Esophagus (tissue), 2 donors: ENCODE measurements around the gene ZNF195. TPM values are rescaled to one million over a fixed set of nuclear protein-coding genes. Genes with fewer than 3 reads are reported as not detected.

Experiments
- H3K27ac ChIP-seq, 2 donors: one replicate each; pipeline ENCODE4 v1.5.1; 2013; ENCODE audit warnings: low read depth in 2 of 2, mild to moderate bottlenecking in 2 of 2, inconsistent platforms in 1 of 2, low read length in 1 of 2, moderate library complexity in 1 of 2
- H3K27me3 ChIP-seq, 2 donors: one replicate each; pipeline ENCODE4 v1.6.1; 2013; ENCODE audit warnings: low read length in 2 of 2, control low read depth in 1 of 2, mild to moderate bottlenecking in 1 of 2; ENCODE audit not compliant: insufficient read depth in 2 of 2, control insufficient read depth in 1 of 2
- H3K36me3 ChIP-seq, 2 donors: one replicate each; pipeline ENCODE4 v1.6.1; 2013; ENCODE audit warnings: low read length in 1 of 2; ENCODE audit not compliant: control insufficient read depth in 2 of 2, insufficient read depth in 2 of 2
- H3K4me1 ChIP-seq, 2 donors: one replicate each; pipeline ENCODE4 v1.6.1; 2013; ENCODE audit warnings: low read length in 1 of 2; ENCODE audit not compliant: control insufficient read depth in 2 of 2, insufficient read depth in 2 of 2
- H3K4me3 ChIP-seq, 2 donors: one replicate each; pipeline ENCODE4 v1.5.1; 2013; ENCODE audit warnings: low read length in 2 of 2, mild to moderate bottlenecking in 2 of 2, low read depth in 1 of 2, moderate library complexity in 1 of 2
- H3K9me3 ChIP-seq, 2 donors: one replicate each; pipeline ENCODE4 v1.6.1; 2013; ENCODE audit warnings: mild to moderate bottlenecking in 2 of 2, low read depth in 1 of 2, low read length in 1 of 2, moderate library complexity in 1 of 2; ENCODE audit not compliant: control insufficient read depth in 2 of 2, insufficient read depth in 1 of 2
- WGBS, 2 donors: extraction: QIAGEN DNeasy Blood & Tissue Kit; methylation state at CpG; one replicate each; pipeline ENCODE4 v1.1.7; 2013; 5-methylcytosine and 5-hydroxymethylcytosine counted together
- polyA plus RNA-seq, 2 donors: library from polyadenylated mRNA; stranded (reverse); fragments of 200-250 nt; gene quantifications; one replicate each; pipeline ENCODE4 v1.2.3, GENCODE V29; 2013
- donor health status: healthy with polysubstance abuse.
- donor health status: Bipolar disorder and iron deficiency.

The ZNF195 gene
- polyA plus RNA-seq, 2 donors: 7.4 to 9.5 TPM

GRCh38 chr11:3381794-3382193 is 2.8 kb upstream of the ZNF195 start:
- Histone ChIP-seq H3K4me1 (peaks cover 2% of the 10 kb centered on the region in 2 donors), H3K9me3 (no peaks in the 10 kb centered on the region), H3K36me3 (no peaks in the 10 kb centered on the region), H3K4me3 (no peak overlapping the region), H3K27me3 (no peaks in the 10 kb centered on the region), H3K27ac (no peak overlapping the region)
- 74 to 84% methylated on average over 5 of the region's 5 CpGs for WGBS, 2 donors

GRCh38 chr11:3380706-3381545 is 2.0 kb upstream of the ZNF195 start:
- no peak overlapping the region for H3K4me3 ChIP-seq
- no peaks in the 10 kb centered on the region for H3K36me3 ChIP-seq
- no peaks in the 10 kb centered on the region for H3K9me3 ChIP-seq
- WGBS, 2 donors: 65 to 75% methylated on average over 12 of the region's 12 CpGs
- H3K27ac ChIP-seq: no peak overlapping the region
- no peaks in the 10 kb centered on the region for H3K27me3 ChIP-seq
- peaks cover 2% of the 10 kb centered on the region in 2 donors for H3K4me1 ChIP-seq

GRCh38 chr11:3375552-3375951 is 3.4 kb downstream of the ZNF195 start:
- H3K9me3 ChIP-seq: peaks cover 0 to 2% of the 10 kb centered on the region in 2 donors
- H3K36me3 ChIP-seq: peaks cover 7 to 9% of the 10 kb centered on the region in 2 donors
- 73 to 80% methylated on average over 4 of the region's 4 CpGs for WGBS, 2 donors
- no peak overlapping the region for H3K4me3 ChIP-seq
- peaks cover 2% of the 10 kb centered on the region in 2 donors for H3K4me1 ChIP-seq
- H3K27me3 ChIP-seq: no peaks in the 10 kb centered on the region
- H3K27ac ChIP-seq: no peak overlapping the region

- 71 to 89% methylated on average over 9 of the region's 9 CpGs for WGBS, 2 donors
- peaks cover 2 to 10% of the 10 kb centered on the region in 2 donors for H3K9me3 ChIP-seq
- H3K36me3 ChIP-seq: peaks cover 12 to 17% of the 10 kb centered on the region in 2 donors
- H3K27ac ChIP-seq: no peak overlapping the region
- H3K27me3 ChIP-seq: no peaks in the 10 kb centered on the region
- H3K4me1 ChIP-seq: no peaks in the 10 kb centered on the region
- no peak overlapping the region for H3K4me3 ChIP-seq
Measured at GRCh38 chr11:3370311-3370870, 8.6 kb downstream of the ZNF195 start.

- 82 to 94% methylated on average over 6 of the region's 6 CpGs for WGBS, 2 donors
- no peak overlapping the region for H3K4me3 ChIP-seq
- no peaks in the 10 kb centered on the region for H3K4me1 ChIP-seq
- H3K36me3 ChIP-seq: peaks cover 12 to 17% of the 10 kb centered on the region in 2 donors
- H3K27me3 ChIP-seq: no peaks in the 10 kb centered on the region
- H3K9me3 ChIP-seq: peaks cover 2 to 10% of the 10 kb centered on the region in 2 donors
- H3K27ac ChIP-seq: no peak overlapping the region
Measured at GRCh38 chr11:3369366-3369765, 9.6 kb downstream of the ZNF195 start.

GRCh38 chr11:3368199-3368598 is 10.7 kb downstream of the ZNF195 start:
- WGBS, 2 donors: 93 to 99% methylated on average over 3 of the region's 3 CpGs
- Histone ChIP-seq H3K27ac (no peak overlapping the region), H3K4me3 (no peak overlapping the region), H3K27me3 (no peaks in the 10 kb centered on the region), H3K4me1 (no peaks in the 10 kb centered on the region), H3K36me3 (peaks cover 5 to 19% of the 10 kb centered on the region in 2 donors), H3K9me3 (peaks cover 2 to 12% of the 10 kb centered on the region in 2 donors)

GRCh38 chr11:3367221-3367620 is 11.7 kb downstream of the ZNF195 start:
- 95 to 98% methylated on average over 1 of the region's 1 CpG for WGBS, 2 donors
- Histone ChIP-seq H3K4me1 (no peaks in the 10 kb centered on the region), H3K27me3 (no peaks in the 10 kb centered on the region), H3K27ac (no peak overlapping the region), H3K9me3 (peaks cover 2 to 12% of the 10 kb centered on the region in 2 donors), H3K36me3 (peaks cover 5 to 19% of the 10 kb centered on the region in 2 donors), H3K4me3 (no peak overlapping the region)

- Histone ChIP-seq H3K36me3 (peaks cover 20 to 23% of the 10 kb centered on the region in 2 donors), H3K4me1 (no peaks in the 10 kb centered on the region), H3K27ac (no peak overlapping the region), H3K27me3 (no peaks in the 10 kb centered on the region), H3K4me3 (no peak overlapping the region), H3K9me3 (peaks cover 9 to 37% of the 10 kb centered on the region in 2 donors)
- WGBS, 2 donors: 97% methylated on average over 5 of the region's 5 CpGs
Measured at GRCh38 chr11:3359092-3359824, 19.7 kb downstream of the ZNF195 start.

- 89 to 91% methylated on average over 11 of the region's 11 CpGs for WGBS, 2 donors
Measured at GRCh38 chr11:3357994-3358676, 20.8 kb downstream of the ZNF195 start.

More at GRCh38 chr11:3357994-3358676, 20.8 kb downstream of the ZNF195 start:
- Histone ChIP-seq H3K9me3 (peaks cover 9 to 37% of the 10 kb centered on the region in 2 donors), H3K27me3 (no peaks in the 10 kb centered on the region), H3K4me3 (no peak overlapping the region), H3K4me1 (no peaks in the 10 kb centered on the region), H3K36me3 (peaks cover 20% of the 10 kb centered on the region in 2 donors), H3K27ac (no peak overlapping the region)
